ENCODE measurements around the gene APRT.
"Not testable (repeated sequence)": the region's sequence is repeated elsewhere in the genome, so short reads cannot be mapped to it uniquely, and the experiment has no call there.

The APRT gene

GRCh38 chr16:88790312-88791211 lies 21.2 kb downstream of the APRT start:
- DNase-seq (ENCODE audit: low read depth in 1 of 2, low spot score in 1 of 2), result peak in 1 of 2 donors; percentile 44

- DNase-seq (ENCODE audit: low read depth in 1 of 2, low spot score in 1 of 2), result no peak
Measured at GRCh38 chr16:88789594-88789993, 22.1 kb downstream of the APRT start.

GRCh38 chr16:88788749-88789148 lies 23.0 kb downstream of the APRT start:
- DNase-seq (ENCODE audit: low read depth in 1 of 2, low spot score in 1 of 2), result not testable (repeated sequence)

GRCh38 chr16:88787579-88788314 lies 24.0 kb downstream of the APRT start:
- no peak for DNase-seq (ENCODE audit: low read depth in 1 of 2, low spot score in 1 of 2)

GRCh38 chr16:88785106-88785924 lies 26.4 kb downstream of the APRT start, which contains the start of gene PIEZO1:
TSS of gene PIEZO1 (minus strand) at chr16:88785220. CDS start at chr16:88784964, 256 bp downstream.
- peak; percentile 70 to 74 for DNase-seq (ENCODE audit: low read depth in 1 of 2, low spot score in 1 of 2)

- DNase-seq (ENCODE audit: low read depth in 1 of 2, low spot score in 1 of 2), result no peak
Measured at GRCh38 chr16:88784856-88785105, 26.9 kb downstream of the APRT start.

- DNase-seq (ENCODE audit: low read depth in 1 of 2, low spot score in 1 of 2), result no peak
Measured at GRCh38 chr16:88784074-88784855, 27.5 kb downstream of the APRT start.

- DNase-seq (ENCODE audit: low read depth in 1 of 2, low spot score in 1 of 2), result no peak
Measured at GRCh38 chr16:88783391-88784073, 28.2 kb downstream of the APRT start.

GRCh38 chr16:88782454-88783390 lies 29.0 kb downstream of the APRT start:
- peak in 1 of 2 donors; percentile 67 for DNase-seq (ENCODE audit: low read depth in 1 of 2, low spot score in 1 of 2)

GRCh38 chr16:88781140-88782077 lies 30.3 kb downstream of the APRT start:
- DNase-seq (ENCODE audit: low read depth in 1 of 2, low spot score in 1 of 2), result peak; percentile 33 to 50

GRCh38 chr16:88780142-88781062 lies 31.3 kb downstream of the APRT start:
- DNase-seq (ENCODE audit: low read depth in 1 of 2, low spot score in 1 of 2), result no peak

- no peak for DNase-seq (ENCODE audit: low read depth in 1 of 2, low spot score in 1 of 2)
Measured at GRCh38 chr16:88779406-88780141, 32.2 kb downstream of the APRT start.

- DNase-seq (ENCODE audit: low read depth in 1 of 2, low spot score in 1 of 2), result no peak
Measured at GRCh38 chr16:88778541-88779065, 33.1 kb downstream of the APRT start.

GRCh38 chr16:88778271-88778525 lies 33.5 kb downstream of the APRT start:
- DNase-seq (ENCODE audit: low read depth in 1 of 2, low spot score in 1 of 2), result no peak

- no peak for DNase-seq (ENCODE audit: low read depth in 1 of 2, low spot score in 1 of 2)
Measured at GRCh38 chr16:88777471-88778270, 34.1 kb downstream of the APRT start.
